Ishikawa (cell line): ENCODE results near the gene CAMTA1.

Experiments
- CEBPB ChIP-seq: IDR thresholded peaks from 2 replicates; pipeline ENCODE4 v1.6.1; 2012
- CREB1 ChIP-seq: IDR thresholded peaks from 2 replicates; pipeline ENCODE4 v1.6.1; 2012; ENCODE audit warnings: low read depth
- EGR1 ChIP-seq: IDR thresholded peaks from 2 replicates; pipeline ENCODE4 v1.6.1; 2012
- EP300 ChIP-seq: IDR thresholded peaks from 2 replicates; pipeline ENCODE4 v1.6.1; 2012; ENCODE audit warnings: borderline replicate concordance
- FOXM1 ChIP-seq: IDR thresholded peaks from 2 replicates; pipeline ENCODE4 v1.6.1; 2012; ENCODE audit warnings: low read depth, borderline replicate concordance
- MAX ChIP-seq: IDR thresholded peaks from 2 replicates; pipeline ENCODE4 v1.6.1; 2012
- NFIC ChIP-seq: IDR thresholded peaks from 2 replicates; pipeline ENCODE4 v1.6.1; 2012
- RAD21 ChIP-seq: IDR thresholded peaks from 2 replicates; pipeline ENCODE4 v1.6.1; 2012; ENCODE audit warnings: low read depth
- REST ChIP-seq: IDR thresholded peaks from 2 replicates; pipeline ENCODE4 v1.6.1; 2012; ENCODE audit warnings: low read depth, mild to moderate bottlenecking
- TAF1 ChIP-seq: IDR thresholded peaks from 2 replicates; pipeline ENCODE4 v1.6.1; 2012; ENCODE audit warnings: low read depth, mild to moderate bottlenecking
- TCF12 ChIP-seq: IDR thresholded peaks from 2 replicates; pipeline ENCODE4 v1.6.1; 2012; ENCODE audit warnings: low read depth
- TEAD4 ChIP-seq: IDR thresholded peaks from 2 replicates; pipeline ENCODE4 v1.6.1; 2012
- USF1 ChIP-seq: IDR thresholded peaks from 2 replicates; pipeline ENCODE4 v1.6.1; 2012
- YY1 ChIP-seq: IDR thresholded peaks from 2 replicates; pipeline ENCODE4 v1.6.1; 2012; ENCODE audit warnings: low read depth
- ZBTB7A ChIP-seq: IDR thresholded peaks from 2 replicates; pipeline ENCODE4 v1.6.1; 2012; ENCODE audit warnings: low read depth

Gene CAMTA1

GRCh38 chr1:7664147-7664892, 879.1 kb downstream of the CAMTA1 start:
- TF ChIP-seq EGR1 (no peak), CREB1 (no peak), YY1 (no peak), FOXM1 (no peak), EP300 (no peak), CEBPB (no peak), USF1 (no peak), REST (no peak), RAD21 (no peak), MAX (no peak), ZBTB7A (no peak)

GRCh38 chr1:7664893-7665250, 879.6 kb downstream of the CAMTA1 start:
- TF ChIP-seq EGR1: no peak
- no peak for TF ChIP-seq USF1
- no peak for TF ChIP-seq REST

- TF ChIP-seq TAF1: no peak
- no peak for TF ChIP-seq TCF12
- TF ChIP-seq CEBPB: no peak
- no peak for TF ChIP-seq CREB1
- TF ChIP-seq REST: no peak
- TF ChIP-seq ZBTB7A: no peak
- TF ChIP-seq NFIC: no peak
- no peak for TF ChIP-seq MAX
- no peak for TF ChIP-seq YY1
- no peak for TF ChIP-seq EP300
- TF ChIP-seq USF1: no peak
- no peak for TF ChIP-seq RAD21
- no peak for TF ChIP-seq EGR1
- no peak for TF ChIP-seq TEAD4
- TF ChIP-seq FOXM1: no peak
These were observed 881.0 kb downstream of the CAMTA1 start for GRCh38 chr1:7666249-7666648.

GRCh38 chr1:7667159-7667558, 881.9 kb downstream of the CAMTA1 start:
- TF ChIP-seq USF1: no peak
